Globus pallidus (tissue), 1 donor: Measurements from ENCODE around the gene HHLA2.
"Not testable (repeated sequence)": the region's sequence is repeated elsewhere in the genome, so short reads cannot be mapped to it uniquely, and the experiment has no call there.

Experiments used
- DNase-seq: peaks from one replicate; pipeline ENCODE4 v3.0.0-alpha.2; 2015; ENCODE audit warnings: low spot score

The HHLA2 gene

GRCh38 chr3:108342837-108343486, 46.6 kb downstream of the HHLA2 start:
- no peak for DNase-seq

DNA sequence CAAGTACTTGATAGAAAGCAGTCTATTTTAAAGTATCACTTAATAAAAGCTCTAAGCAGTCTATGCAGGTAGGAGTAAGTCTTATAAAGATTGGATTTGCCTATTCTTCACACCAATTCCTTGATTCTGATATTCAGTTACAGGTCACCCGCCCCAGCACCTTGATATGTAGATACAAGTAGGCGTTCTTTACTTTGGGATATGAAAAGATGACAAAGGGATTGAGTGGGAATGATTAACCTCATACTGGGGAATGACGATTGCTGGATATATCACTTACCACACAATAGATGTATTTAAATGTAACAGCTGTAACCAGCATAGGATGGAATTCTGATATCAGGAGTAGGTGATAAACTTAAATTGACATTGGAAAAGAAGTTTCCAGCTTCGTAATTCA, 47.1 kb downstream of the HHLA2 start:
- DNase-seq: no peak

GRCh38 chr3:108345492-108346205, 49.3 kb downstream of the HHLA2 start:
- DNase-seq: no peak

- no peak for DNase-seq
These were observed 50.2 kb downstream of the HHLA2 start for GRCh38 chr3:108346301-108347227.

- DNase-seq: no peak
These were observed 55.8 kb downstream of the HHLA2 start for GRCh38 chr3:108352176-108352575.

DNA sequence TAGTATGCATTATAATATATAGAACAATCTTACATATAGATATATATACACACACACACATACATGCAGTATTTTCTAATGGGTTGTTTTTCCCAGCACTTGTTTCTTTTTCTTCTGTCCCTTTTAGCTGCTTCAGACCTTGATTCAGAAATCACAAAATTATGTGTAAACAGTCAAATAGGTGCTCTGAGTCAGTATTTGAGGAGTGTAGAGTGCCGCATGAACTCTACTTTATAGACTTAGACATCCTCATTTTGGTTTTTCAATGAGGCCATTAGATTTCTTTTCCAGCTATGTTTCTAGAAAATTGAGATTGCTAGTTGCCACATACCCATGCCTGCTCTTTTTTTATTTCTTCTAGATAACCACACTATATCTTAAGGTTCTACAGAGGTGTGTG, 58.2 kb downstream of the HHLA2 start:
- DNase-seq: no peak

DNA sequence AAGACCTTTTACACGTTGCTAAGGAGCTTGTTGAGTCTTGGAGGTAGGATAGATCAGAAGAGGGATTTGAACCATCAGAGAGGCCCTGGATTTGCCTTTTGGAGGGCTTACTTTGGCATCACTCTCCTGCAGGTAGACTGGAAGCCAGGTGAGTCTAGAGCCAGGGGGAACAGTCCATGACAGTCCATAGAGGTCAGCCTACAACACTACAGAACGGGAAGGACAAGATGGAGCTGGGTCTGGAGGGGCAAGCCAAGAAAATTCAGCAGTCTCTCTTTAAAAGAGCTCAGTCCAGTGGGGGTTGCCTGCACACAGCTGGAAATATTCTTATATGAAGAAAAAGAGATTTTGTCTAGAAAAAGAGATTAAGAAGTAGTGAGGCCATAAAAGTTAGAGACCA, 60.7 kb downstream of the HHLA2 start:
- no peak for DNase-seq

- DNase-seq: no peak
These were observed 62.7 kb downstream of the HHLA2 start for GRCh38 chr3:108359011-108359410.

GRCh38 chr3:108376026-108376425, 79.7 kb downstream of the HHLA2 start:
- DNase-seq: no peak

DNA sequence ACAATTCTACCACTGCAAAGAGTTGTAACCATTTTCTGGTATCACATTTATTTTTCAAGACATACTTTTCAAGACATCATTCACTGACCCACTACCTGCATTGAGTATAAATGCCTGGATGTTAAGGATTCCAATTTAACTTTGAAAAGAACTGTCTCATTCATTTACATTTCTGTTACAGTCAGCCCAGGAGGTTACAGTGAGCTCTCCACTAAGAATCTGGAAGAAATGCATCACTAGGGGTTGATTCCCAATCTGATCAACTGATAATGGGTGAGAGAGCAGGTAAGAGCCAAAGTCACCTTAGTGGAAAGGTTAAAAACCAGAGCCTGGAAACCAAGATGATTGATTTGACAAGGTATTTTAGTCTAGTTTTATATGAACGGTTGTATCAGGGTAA, 81.0 kb downstream of the HHLA2 start:
- no peak for DNase-seq

DNA sequence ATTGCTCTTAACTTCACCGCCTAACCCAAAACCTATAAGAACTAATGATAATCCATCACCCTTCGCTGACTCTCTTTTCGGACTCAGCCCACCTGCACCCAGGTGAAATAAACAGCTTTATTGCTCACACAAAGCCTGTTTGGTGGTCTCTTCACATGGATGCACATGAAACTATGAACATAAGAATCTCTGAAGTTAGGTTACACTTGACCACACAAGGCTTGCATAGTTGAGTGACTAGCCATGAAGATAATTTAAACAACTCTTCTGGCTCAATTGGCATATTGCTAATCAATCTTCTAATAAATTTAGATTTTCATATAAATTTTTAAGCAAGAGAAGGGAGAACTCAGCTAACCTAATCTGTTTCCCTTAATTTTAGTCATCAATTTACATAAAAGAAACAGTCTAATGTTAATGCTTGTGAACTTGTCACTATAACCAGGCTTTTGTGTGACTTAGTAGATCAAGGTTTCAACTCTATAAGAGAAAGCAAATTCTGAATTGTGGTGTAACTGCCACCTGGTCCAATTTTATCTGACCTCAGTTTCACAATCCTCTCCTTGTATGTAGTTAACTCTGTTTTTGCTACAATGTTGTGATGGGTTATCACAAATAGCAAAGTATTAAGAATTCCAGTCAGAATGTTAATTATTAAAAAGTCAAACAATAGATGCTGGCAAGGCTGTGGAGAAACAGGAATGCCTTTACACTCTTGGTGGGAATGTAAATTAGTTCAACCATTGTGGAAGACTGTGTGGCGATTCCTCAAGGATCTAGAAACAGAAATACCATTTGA, 82.0 kb downstream of the HHLA2 start:
- DNase-seq: no peak

DNA sequence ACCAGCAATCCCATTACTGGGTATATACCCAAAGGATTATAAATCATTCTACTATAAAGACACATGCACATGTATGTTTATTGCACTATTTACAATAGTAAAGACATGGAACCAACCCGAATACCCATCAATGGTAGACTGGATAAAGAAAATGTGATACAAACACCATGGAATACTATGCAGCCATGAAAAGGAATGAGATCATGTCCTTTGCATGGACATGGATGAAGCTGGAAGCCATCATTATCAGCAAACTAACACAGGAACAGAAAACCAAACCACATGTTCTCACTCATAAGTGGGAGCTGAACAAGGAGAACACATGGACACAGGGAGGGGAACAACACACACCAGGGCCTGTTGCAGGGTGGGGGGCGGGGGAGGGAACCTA, 82.6 kb downstream of the HHLA2 start:
- DNase-seq: not testable (repeated sequence)

DNA sequence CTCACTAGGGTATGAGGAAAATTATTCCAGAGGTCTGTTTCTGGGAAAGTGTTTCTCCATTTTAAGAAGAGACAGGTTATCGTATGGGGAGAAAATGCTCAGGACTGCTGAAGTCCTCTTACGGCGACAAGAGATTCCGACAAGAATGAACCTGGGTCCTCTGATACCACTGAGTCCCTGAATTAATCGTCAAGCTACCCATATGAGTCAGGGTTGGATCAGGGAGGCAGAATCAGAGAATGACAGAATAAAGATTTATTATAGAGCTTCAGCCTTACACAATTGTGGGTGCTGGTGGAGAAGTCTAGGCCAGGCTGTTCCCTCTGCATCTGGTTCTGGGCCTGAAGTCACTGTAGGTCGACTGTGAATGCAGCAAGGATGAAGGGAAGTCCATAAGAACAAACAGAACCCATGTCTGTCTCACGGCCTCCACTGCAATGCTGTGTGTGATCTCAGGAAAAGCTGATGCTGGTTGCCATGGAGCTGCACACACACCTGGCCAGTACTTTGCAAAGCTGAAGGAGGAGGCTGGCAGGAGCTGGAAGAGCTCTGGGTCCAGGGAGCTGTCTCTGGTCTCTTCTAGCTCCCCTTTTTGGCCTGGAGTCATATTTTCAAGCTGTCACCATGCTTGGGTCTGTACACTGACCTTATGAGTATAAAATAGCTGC, 83.9 kb downstream of the HHLA2 start:
- DNase-seq: no peak

DNA sequence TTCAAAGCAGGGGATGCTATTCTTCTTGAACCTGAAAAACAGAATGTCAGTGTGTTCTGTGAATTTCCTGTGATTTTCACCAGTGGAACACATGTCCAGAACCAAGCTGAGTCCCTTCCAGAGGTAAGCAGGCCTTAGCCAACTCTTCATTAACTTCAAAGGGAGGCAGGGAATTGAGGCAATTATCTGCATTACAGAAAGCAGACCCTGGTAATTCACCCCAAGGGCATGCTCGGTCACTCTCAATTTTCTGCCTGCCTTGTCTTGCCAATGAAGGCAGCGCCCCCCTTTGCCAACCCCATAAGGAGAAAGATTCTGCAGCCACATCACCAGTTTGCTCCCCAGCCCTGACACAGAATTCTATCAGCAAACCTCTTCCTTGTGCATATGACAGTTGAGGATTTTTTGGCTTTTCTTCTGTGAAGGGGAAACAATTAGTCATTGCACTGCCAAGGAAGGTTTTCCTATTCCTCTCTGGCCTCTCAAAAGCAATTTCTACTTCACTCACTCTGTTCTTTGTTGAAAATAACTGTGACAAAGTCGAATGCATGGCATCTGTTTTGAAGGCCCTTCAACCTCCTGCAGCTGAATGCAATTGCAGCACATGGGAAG, 85.3 kb downstream of the HHLA2 start:
- no peak for DNase-seq

DNA sequence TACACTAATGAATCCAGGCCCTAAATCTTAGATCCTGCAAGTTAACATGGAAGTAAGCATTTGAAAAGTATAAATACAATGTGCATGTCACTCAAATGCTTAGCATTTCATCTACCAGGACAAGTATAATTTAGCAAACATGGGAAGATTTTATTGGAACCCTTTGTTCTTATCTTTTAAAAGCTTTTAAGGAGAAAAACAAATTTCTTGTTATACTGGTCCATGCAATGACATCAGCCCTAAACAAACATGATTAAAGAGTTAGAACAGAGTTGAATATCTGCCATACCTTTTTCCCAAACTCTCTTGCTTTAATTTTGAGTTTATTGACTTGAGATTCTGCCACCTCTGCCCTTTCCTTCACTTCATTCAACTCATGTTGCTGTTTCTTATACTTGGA, 87.0 kb downstream of the HHLA2 start:
- DNase-seq: no peak

GRCh38 chr3:108387063-108387462, 90.7 kb downstream of the HHLA2 start:
- DNase-seq: no peak

DNA sequence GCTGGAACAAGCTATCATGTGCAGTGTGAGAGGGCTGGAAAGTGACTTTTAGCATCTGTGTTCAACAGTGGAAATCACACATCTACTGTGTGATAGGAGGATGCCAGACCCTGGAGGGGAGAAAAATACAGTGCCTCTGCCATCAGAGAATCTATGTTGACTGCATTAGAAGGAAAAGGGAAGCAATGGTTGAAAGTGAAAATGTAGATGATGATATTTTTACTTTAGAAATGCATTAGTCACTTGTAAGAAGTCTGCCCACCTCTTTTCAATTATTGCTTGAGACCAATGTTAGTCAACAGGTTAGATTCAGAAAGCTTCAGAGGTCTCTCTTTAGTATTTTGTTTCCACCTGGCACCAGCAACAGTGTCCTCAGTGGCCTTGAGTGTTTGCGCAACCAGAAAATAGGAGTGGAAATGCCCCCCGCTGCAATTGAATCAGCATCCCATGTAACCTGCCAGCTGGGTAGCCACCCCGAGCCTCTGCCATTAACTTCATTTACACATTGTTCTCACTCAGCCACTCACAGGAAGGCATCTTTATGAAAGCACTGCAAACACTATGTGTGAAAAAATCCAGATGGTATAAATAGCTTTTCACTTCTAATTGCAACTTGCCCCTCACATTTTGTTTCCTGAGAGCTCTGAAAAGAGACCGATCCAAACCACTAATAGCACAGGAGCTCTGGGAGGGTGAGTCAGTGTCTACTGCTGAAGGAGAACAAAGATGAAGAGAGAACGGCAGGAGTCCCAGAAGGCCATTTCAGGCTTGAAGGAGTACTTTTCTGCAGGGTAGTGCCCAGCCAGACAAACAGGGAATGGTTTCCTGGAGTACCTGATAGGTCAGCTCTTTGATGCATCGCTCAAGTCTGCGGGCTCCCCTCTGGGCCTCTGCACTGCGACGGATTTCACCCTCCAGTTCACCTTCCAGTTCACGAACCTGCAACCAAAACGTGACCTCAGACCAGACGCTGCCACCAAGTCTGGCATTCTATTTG, 92.1 kb downstream of the HHLA2 start:
- peak; percentile 36 for DNase-seq

GRCh38 chr3:108389372-108389771, 93.0 kb downstream of the HHLA2 start:
- no peak for DNase-seq

DNA sequence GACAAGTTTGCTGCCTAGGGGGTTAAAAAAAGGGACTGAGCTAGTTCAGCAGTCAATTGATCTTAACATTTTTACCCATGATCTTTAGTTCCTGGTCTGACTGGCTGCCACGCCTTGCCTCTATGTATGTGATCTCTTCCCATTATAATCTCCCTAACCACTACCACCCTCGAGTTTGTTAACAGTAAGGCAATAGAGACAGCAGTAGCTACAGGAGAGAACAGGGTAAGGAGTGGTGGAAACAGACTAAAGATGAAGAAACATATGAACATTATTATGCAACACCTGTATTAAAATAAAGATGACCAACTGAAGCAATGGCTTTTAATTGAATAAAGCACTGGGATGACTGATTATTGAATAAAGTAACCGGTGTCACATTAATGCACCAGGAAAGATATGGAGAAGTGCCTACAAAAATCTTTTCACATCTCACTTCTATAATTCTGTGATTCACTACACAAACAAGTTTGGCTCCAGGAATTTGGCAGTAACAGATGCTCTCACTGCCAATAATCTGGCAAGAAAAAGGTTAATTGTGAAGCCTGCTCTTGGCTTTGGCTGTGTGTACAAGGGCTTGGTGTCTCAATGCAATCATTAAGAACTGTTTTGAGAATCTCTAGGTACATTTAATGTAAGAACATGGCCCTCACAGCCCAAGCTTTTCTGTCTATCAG, 95.7 kb downstream of the HHLA2 start:
- DNase-seq: no peak
